Measurements from ENCODE around the gene GET4. TPM values are rescaled to one million over a fixed set of nuclear protein-coding genes. Genes with fewer than 3 reads are reported as not detected.

GET4 gene
- total and polyA plus RNA-seq, 2 of the 8 experiments (the other 6 are each of a cell fraction or from before 2014, with no cell fraction given) = 56.7 to 74.1 TPM

- no peak overlapping the region for H3K18ac ChIP-seq (ENCODE audit: extremely low read depth, low read length)
- no peaks in the 10 kb centered on the region; a peak in 1 of 7 replicates for H3K27me3 ChIP-seq (replicated peaks in 1 of 4; ENCODE audit: control insufficient read depth in 3 of 4, extremely low read depth in 1 of 4, insufficient read depth in 3 of 4, low read length in 3 of 4)
- H3K79me1 ChIP-seq (ENCODE audit: low read depth, low read length) = no peaks in the 10 kb centered on the region
- no peak overlapping the region for H2AK5ac ChIP-seq (ENCODE audit: low read depth, low read length)
- no peak overlapping the region for H2BK12ac ChIP-seq (ENCODE audit: low read depth, low read length)
- H4K20me1 ChIP-seq (replicated peaks in 1 of 2; ENCODE audit: control insufficient read depth in 1 of 2, insufficient read depth in 2 of 2, low read length in 2 of 2) = no peaks in the 10 kb centered on the region
- FAIRE-seq (no peak), DNase-seq (ENCODE audit: low read depth in 1 of 2, low spot score in 2 of 2) (no peak)
- H3K9me3 ChIP-seq (ENCODE audit: insufficient read depth in 2 of 2, low read depth in 1 of 2, low read length in 1 of 2) = no peaks in the 10 kb centered on the region
- H3K4me3 ChIP-seq (ENCODE audit: extremely low read depth in 1 of 4, insufficient read depth in 2 of 4, low read depth in 3 of 4, low read length in 4 of 4) = no peak overlapping the region
- H2BK120ac ChIP-seq (replicated peaks; ENCODE audit: low read depth, low read length) = no peak overlapping the region
- WGBS, 2 experiments (ENCODE audit: extremely low coverage in 1 of 2, insufficient coverage in 1 of 2, insufficient read length in 1 of 2, insufficient replicate concordance in 2 of 2, low coverage in 1 of 2, low lambda C conversion rate in 2 of 2, missing lambda C conversion rate in 1 of 2) = 89% methylated on average over 22 of the region's 22 CpGs; no CpG with 5 or more reads in 1 of the 2 experiments
- H2BK5ac ChIP-seq (ENCODE audit: low read depth, low read length) = no peak overlapping the region
- H3K36me3 ChIP-seq (ENCODE audit: control insufficient read depth in 2 of 4, insufficient read depth in 4 of 4, low read length in 3 of 4) = no peaks in the 10 kb centered on the region
- H3K4ac ChIP-seq (replicated peaks; ENCODE audit: insufficient read length, low read depth, low read length) = no peak overlapping the region
- no peak overlapping the region for H4K5ac ChIP-seq (ENCODE audit: insufficient read length, low read depth, low read length)
- no peak overlapping the region for H3K14ac ChIP-seq (ENCODE audit: insufficient read length)
- H3K56ac ChIP-seq (replicated peaks; ENCODE audit: insufficient read length, low read depth, low read length) = no peak overlapping the region
- TF ChIP-seq ASH2L (IDR thresholded peaks at IDR 0.05; ENCODE audit: low read length) (no peak), MAX (IDR thresholded peaks at IDR 0.05) (no peak), EGR1 (IDR thresholded peaks at IDR 0.05; ENCODE audit: borderline replicate concordance, low read depth, low read length) (no peak), SUZ12 (IDR thresholded peaks at IDR 0.05; ENCODE audit: low read length) (no peak), JUND (IDR thresholded peaks at IDR 0.05; ENCODE audit: low read length) (peak; percentile 51)
- H4K8ac ChIP-seq (ENCODE audit: extremely low read depth, insufficient read depth, low read length) = no peak overlapping the region
- H2AFZ ChIP-seq (ENCODE audit: low read length) = no peak overlapping the region
- no peak overlapping the region for H3K27ac ChIP-seq (ENCODE audit: low read depth, low read length)
- H3K23me2 ChIP-seq (ENCODE audit: low read depth, low read length) = no peaks in the 10 kb centered on the region
- H3K4me2 ChIP-seq (ENCODE audit: insufficient read depth in 1 of 2, low read depth in 2 of 2, low read length in 2 of 2) = no peak overlapping the region
- H3K9ac ChIP-seq (replicated peaks in 1 of 4; ENCODE audit: extremely low read depth in 1 of 4, low read depth in 3 of 4, low read length in 3 of 4) = no peak overlapping the region
- no peak overlapping the region for H3K23ac ChIP-seq (ENCODE audit: insufficient read length)
- no peaks in the 10 kb centered on the region; a peak in 3 of 7 replicates for H3K4me1 ChIP-seq (replicated peaks in 1 of 4; ENCODE audit: control insufficient read depth in 3 of 4, insufficient read depth in 4 of 4, low read length in 3 of 4)
- ChIA-PET CTCF (ENCODE audit: partially characterized antibody) (no interaction called here), POLR2A (ENCODE audit: partially characterized antibody) (interaction anchor here (1.1 kb wide), 1 partner anchor 9 kb away, joined by 3 read pairs; no protein-coding TSS in a partner anchor)
- no peak overlapping the region for H2BK15ac ChIP-seq (ENCODE audit: low read length)
- H4K91ac ChIP-seq (replicated peaks; ENCODE audit: insufficient read length, low read length) = no peak overlapping the region
- no peaks in the 10 kb centered on the region for H3K79me2 ChIP-seq (ENCODE audit: control insufficient read depth in 1 of 2, insufficient read depth in 2 of 2, low read length in 2 of 2)
- H2BK20ac ChIP-seq (ENCODE audit: low read length) = no peak overlapping the region
These were observed 60.2 kb downstream of the GET4 start for GRCh38 chr7:936386-937054.

Measured in H1 (cell line).